Measurements from ENCODE around the gene MTAP. TPM values are rescaled to one million over a fixed set of nuclear protein-coding genes. Genes with fewer than 3 reads are reported as not detected.

Gene MTAP
- polyA plus RNA-seq, 1 donor from 2014 or later: 7.7 TPM

DNA sequence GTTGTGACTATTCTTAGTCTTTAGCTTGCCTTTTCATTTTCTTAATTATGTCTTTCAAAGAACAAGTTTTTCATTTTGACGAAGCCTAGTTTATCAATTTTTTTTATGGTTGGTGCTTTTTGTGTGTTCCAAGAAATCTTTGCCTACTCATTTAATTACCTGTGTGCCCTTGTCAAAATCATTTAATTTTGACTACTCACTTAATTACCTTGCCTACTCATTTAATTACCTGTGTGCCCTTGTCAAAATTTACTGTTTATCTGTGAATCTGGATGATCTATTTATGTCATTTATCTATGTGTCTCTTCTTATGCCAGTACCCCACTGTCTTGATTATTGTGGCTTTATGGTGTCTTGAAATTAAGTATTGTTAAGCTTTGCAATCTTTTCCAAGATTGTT, 63.9 kb downstream of the MTAP start:
- Histone ChIP-seq H3K27me3 (ENCODE audit: insufficient read depth, low read depth, low read length) (no peaks in the 10 kb centered on the region), H3K79me2 (replicated peaks; ENCODE audit: insufficient read depth, low read length) (no peaks in the 10 kb centered on the region), H2AFZ (ENCODE audit: low read depth, low read length) (no peak overlapping the region), H3K36me3 (ENCODE audit: insufficient read depth, low read length) (peaks cover 11% of the 10 kb centered on the region), H3K27ac (ENCODE audit: low read length) (no peak overlapping the region), H3K9me3 (ENCODE audit: low read length) (no peaks in the 10 kb centered on the region), H3K9ac (ENCODE audit: low read length) (no peak overlapping the region), H3K9me2 (ENCODE audit: insufficient read depth, low read length) (no peaks in the 10 kb centered on the region), H3K4me3 (ENCODE audit: low read length) (no peak overlapping the region), H4K20me1 (ENCODE audit: insufficient read depth) (no peaks in the 10 kb centered on the region), H3K4me2 (ENCODE audit: low read length) (no peak overlapping the region), H3F3A (ENCODE audit: insufficient read depth, low read length, poor library complexity, severe bottlenecking) (no peaks in the 10 kb centered on the region)
- TF ChIP-seq SMC3 (conservative IDR thresholded peaks at IDR 0.05; ENCODE audit: poor library complexity) (no peak), MXI1 (conservative IDR thresholded peaks at IDR 0.05; ENCODE audit: poor library complexity, severe bottlenecking) (no peak), EP300 (conservative IDR thresholded peaks at IDR 0.05; ENCODE audit: poor library complexity, severe bottlenecking) (no peak)
- TF ChIP-seq, protein P1, sequence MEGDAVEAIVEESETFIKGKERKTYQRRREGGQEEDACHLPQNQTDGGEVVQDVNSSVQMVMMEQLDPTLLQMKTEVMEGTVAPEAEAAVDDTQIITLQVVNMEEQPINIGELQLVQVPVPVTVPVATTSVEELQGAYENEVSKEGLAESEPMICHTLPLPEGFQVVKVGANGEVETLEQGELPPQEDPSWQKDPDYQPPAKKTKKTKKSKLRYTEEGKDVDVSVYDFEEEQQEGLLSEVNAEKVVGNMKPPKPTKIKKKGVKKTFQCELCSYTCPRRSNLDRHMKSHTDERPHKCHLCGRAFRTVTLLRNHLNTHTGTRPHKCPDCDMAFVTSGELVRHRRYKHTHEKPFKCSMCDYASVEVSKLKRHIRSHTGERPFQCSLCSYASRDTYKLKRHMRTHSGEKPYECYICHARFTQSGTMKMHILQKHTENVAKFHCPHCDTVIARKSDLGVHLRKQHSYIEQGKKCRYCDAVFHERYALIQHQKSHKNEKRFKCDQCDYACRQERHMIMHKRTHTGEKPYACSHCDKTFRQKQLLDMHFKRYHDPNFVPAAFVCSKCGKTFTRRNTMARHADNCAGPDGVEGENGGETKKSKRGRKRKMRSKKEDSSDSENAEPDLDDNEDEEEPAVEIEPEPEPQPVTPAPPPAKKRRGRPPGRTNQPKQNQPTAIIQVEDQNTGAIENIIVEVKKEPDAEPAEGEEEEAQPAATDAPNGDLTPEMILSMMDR (IDR thresholded peaks at IDR 0.05; ENCODE audit: poor library complexity, severe bottlenecking): no peak
- TF ChIP-seq, protein P2, sequence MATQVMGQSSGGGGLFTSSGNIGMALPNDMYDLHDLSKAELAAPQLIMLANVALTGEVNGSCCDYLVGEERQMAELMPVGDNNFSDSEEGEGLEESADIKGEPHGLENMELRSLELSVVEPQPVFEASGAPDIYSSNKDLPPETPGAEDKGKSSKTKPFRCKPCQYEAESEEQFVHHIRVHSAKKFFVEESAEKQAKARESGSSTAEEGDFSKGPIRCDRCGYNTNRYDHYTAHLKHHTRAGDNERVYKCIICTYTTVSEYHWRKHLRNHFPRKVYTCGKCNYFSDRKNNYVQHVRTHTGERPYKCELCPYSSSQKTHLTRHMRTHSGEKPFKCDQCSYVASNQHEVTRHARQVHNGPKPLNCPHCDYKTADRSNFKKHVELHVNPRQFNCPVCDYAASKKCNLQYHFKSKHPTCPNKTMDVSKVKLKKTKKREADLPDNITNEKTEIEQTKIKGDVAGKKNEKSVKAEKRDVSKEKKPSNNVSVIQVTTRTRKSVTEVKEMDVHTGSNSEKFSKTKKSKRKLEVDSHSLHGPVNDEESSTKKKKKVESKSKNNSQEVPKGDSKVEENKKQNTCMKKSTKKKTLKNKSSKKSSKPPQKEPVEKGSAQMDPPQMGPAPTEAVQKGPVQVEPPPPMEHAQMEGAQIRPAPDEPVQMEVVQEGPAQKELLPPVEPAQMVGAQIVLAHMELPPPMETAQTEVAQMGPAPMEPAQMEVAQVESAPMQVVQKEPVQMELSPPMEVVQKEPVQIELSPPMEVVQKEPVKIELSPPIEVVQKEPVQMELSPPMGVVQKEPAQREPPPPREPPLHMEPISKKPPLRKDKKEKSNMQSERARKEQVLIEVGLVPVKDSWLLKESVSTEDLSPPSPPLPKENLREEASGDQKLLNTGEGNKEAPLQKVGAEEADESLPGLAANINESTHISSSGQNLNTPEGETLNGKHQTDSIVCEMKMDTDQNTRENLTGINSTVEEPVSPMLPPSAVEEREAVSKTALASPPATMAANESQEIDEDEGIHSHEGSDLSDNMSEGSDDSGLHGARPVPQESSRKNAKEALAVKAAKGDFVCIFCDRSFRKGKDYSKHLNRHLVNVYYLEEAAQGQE (IDR thresholded peaks at IDR 0.05; ENCODE audit: borderline replicate concordance): no peak

DNA sequence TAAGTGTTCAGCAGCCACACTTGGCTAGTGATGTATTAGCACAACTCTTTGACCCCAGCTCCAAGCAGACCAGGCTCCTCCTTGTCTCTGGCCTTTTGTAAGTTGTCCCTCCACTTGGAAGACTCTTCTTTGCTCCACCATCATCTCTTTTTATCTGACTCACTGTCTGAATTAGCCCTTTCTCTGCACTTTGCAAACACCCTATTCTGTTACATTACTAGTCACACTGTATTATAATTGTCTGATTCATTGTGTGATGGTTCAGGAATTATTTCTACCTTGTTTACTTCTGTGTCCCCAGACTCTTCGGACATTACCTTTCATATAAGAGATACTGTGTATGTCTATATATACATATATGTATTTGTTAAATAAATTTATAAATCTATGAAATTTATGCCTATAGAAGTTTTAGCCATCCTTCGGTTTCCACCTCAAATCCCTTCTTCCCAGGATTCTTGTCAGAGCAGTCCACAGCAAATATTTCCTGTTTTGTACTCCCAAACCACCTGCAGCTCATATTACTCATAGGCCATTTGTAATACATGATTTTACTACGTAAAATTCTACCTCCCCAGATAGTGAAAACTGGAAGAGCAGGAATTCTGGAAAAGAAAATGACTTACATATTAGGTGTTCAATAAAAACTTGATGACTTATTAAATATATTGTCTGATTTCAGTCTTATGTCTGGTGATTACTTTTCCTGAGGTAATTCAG, 69.0 kb downstream of the MTAP start:
- Histone ChIP-seq H3K4me3 (ENCODE audit: low read length) (no peak overlapping the region), H3K4me2 (ENCODE audit: low read length) (no peak overlapping the region), H3K9me3 (ENCODE audit: low read length) (no peaks in the 10 kb centered on the region), H3K9me2 (ENCODE audit: insufficient read depth, low read length) (no peaks in the 10 kb centered on the region), H3K36me3 (ENCODE audit: insufficient read depth, low read length) (no peaks in the 10 kb centered on the region), H3K27me3 (ENCODE audit: insufficient read depth, low read depth, low read length) (no peaks in the 10 kb centered on the region), H3K79me2 (replicated peaks; ENCODE audit: insufficient read depth, low read length) (no peaks in the 10 kb centered on the region), H3K9ac (ENCODE audit: low read length) (no peak overlapping the region), H2AFZ (ENCODE audit: low read depth, low read length) (no peak overlapping the region), H4K20me1 (ENCODE audit: insufficient read depth) (no peaks in the 10 kb centered on the region), H3F3A (ENCODE audit: insufficient read depth, low read length, poor library complexity, severe bottlenecking) (no peaks in the 10 kb centered on the region), H3K27ac (ENCODE audit: low read length) (no peak overlapping the region)
- TF ChIP-seq POLR2AphosphoS5 (IDR thresholded peaks at IDR 0.05) (no peak), EP300 (conservative IDR thresholded peaks at IDR 0.05; ENCODE audit: poor library complexity, severe bottlenecking) (no peak), TAF1 (IDR thresholded peaks at IDR 0.05; ENCODE audit: low read depth) (no peak), MXI1 (conservative IDR thresholded peaks at IDR 0.05; ENCODE audit: poor library complexity, severe bottlenecking) (no peak), EZH2 (IDR thresholded peaks at IDR 0.05; ENCODE audit: borderline replicate concordance, insufficient read depth, low read length, poor library complexity, severe bottlenecking) (no peak), RAD21 (conservative IDR thresholded peaks at IDR 0.05) (no peak), SMC3 (conservative IDR thresholded peaks at IDR 0.05; ENCODE audit: poor library complexity) (no peak)
- TF ChIP-seq, protein P2 (IDR thresholded peaks at IDR 0.05; ENCODE audit: borderline replicate concordance): no peak
- TF ChIP-seq, protein P1 (IDR thresholded peaks at IDR 0.05; ENCODE audit: poor library complexity, severe bottlenecking): no peak

Data from neural cell (in vitro differentiated cells).